Measurements from ENCODE around the gene FLVCR2. TPM values are rescaled to one million over a fixed set of nuclear protein-coding genes. Genes with fewer than 3 reads are reported as not detected.

The FLVCR2 gene
- total RNA-seq, 1 experiment from 2014 or later = 6.6 TPM

DNA sequence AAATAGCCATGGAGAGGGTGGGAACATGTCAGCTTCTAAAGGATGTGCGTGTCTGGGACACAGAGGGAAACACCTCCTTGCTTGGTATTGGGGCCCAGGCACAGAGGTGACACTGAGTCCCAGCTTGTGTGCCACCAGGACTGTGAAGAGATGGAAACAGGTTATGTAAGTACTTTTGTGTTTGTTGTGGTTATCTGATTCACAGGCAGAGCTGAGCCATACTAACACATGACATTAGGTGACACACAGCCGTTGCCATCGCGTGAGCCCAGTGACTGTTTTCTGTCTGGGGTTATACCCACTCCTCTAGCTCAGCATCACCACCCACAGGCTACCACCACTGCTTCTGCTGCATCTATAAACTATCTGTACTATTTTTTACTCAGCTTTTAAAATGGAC lies 12.1 kb upstream of the FLVCR2 start:
- Mint-ChIP-seq H3K4me1 (peaks cover 5% of the 10 kb centered on the region; the same call in 1 of the 2 replicates), H3K27ac (no peak overlapping the region; the same call in 1 of the 2 replicates), H3K4me3 (no peak overlapping the region), H3K27me3 (ENCODE audit: low read depth) (peaks cover 2% of the 10 kb centered on the region; the same call in 1 of the 2 replicates), H3K9me3 (no peaks in the 10 kb centered on the region), H3K36me3 (no peaks in the 10 kb centered on the region)
- CTCF ChIA-PET = no interaction called here
- POLR2A ChIA-PET = no interaction called here
- ATAC-seq (no peak), DNase-seq (ENCODE audit: low spot score) (no peak)
- TF ChIP-seq, protein P1, sequence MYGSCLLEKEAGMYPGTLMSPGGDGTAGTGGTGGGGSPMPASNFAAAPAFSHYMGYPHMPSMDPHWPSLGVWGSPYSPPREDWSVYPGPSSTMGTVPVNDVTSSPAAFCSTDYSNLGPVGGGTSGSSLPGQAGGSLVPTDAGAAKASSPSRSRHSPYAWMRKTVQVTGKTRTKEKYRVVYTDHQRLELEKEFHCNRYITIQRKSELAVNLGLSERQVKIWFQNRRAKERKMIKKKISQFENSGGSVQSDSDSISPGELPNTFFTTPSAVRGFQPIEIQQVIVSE (CRISPR knock-in tag; IDR thresholded peaks at IDR 0.05; ENCODE audit: borderline replicate concordance) = no peak
- TF ChIP-seq, protein P2, sequence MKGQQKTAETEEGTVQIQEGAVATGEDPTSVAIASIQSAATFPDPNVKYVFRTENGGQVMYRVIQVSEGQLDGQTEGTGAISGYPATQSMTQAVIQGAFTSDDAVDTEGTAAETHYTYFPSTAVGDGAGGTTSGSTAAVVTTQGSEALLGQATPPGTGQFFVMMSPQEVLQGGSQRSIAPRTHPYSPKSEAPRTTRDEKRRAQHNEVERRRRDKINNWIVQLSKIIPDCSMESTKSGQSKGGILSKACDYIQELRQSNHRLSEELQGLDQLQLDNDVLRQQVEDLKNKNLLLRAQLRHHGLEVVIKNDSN (CRISPR knock-in tag; IDR thresholded peaks at IDR 0.05) = no peak
- no peak for TF ChIP-seq TEAD1 (CRISPR knock-in tag; IDR thresholded peaks at IDR 0.05)
- no peak for TF ChIP-seq ZNF219 (CRISPR knock-in tag; IDR thresholded peaks at IDR 0.05; ENCODE audit: borderline replicate concordance)

DNA sequence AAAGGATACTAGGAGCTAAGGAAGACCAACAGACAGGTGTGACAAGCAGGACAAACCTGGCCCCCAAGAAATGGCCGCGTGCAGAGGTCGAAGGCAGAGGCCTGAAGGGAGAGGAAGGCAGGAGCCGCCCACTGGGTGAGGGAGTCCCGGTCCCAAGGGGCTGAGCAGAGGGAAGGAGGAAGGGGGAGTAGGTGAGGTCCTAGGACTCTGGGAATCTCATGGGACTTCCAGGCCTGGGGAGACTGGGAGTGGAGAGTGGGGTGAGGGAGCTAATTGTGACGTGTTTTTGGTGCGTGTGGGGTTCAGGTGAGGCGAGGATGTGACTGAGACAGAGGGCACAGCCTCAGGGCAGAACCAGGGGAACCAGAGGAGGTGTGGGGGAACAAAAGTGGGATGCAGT lies 11.7 kb upstream of the FLVCR2 start:
- TF ChIP-seq ESRRA (CRISPR knock-in tag; IDR thresholded peaks at IDR 0.05; ENCODE audit: borderline replicate concordance) = no peak
- TF ChIP-seq, protein P3, sequence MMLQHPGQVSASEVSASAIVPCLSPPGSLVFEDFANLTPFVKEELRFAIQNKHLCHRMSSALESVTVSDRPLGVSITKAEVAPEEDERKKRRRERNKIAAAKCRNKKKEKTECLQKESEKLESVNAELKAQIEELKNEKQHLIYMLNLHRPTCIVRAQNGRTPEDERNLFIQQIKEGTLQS (CRISPR knock-in tag; conservative IDR thresholded peaks at IDR 0.05) = no peak
- TF ChIP-seq ZBTB21 (CRISPR knock-in tag; IDR thresholded peaks at IDR 0.05; ENCODE audit: borderline replicate concordance) = no peak
- TF ChIP-seq, protein P4, sequence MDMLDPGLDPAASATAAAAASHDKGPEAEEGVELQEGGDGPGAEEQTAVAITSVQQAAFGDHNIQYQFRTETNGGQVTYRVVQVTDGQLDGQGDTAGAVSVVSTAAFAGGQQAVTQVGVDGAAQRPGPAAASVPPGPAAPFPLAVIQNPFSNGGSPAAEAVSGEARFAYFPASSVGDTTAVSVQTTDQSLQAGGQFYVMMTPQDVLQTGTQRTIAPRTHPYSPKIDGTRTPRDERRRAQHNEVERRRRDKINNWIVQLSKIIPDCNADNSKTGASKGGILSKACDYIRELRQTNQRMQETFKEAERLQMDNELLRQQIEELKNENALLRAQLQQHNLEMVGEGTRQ (CRISPR knock-in tag; IDR thresholded peaks at IDR 0.05) = no peak
- TF ChIP-seq, protein P5, sequence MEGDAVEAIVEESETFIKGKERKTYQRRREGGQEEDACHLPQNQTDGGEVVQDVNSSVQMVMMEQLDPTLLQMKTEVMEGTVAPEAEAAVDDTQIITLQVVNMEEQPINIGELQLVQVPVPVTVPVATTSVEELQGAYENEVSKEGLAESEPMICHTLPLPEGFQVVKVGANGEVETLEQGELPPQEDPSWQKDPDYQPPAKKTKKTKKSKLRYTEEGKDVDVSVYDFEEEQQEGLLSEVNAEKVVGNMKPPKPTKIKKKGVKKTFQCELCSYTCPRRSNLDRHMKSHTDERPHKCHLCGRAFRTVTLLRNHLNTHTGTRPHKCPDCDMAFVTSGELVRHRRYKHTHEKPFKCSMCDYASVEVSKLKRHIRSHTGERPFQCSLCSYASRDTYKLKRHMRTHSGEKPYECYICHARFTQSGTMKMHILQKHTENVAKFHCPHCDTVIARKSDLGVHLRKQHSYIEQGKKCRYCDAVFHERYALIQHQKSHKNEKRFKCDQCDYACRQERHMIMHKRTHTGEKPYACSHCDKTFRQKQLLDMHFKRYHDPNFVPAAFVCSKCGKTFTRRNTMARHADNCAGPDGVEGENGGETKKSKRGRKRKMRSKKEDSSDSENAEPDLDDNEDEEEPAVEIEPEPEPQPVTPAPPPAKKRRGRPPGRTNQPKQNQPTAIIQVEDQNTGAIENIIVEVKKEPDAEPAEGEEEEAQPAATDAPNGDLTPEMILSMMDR (IDR thresholded peaks at IDR 0.05) = no peak
- TF ChIP-seq TEAD4 (CRISPR knock-in tag; IDR thresholded peaks at IDR 0.05) = no peak
- TF ChIP-seq, protein P2 (CRISPR knock-in tag; IDR thresholded peaks at IDR 0.05) = no peak
- no peak for TF ChIP-seq TCF7 (CRISPR knock-in tag; IDR thresholded peaks at IDR 0.05; ENCODE audit: low read depth)
- no peak for TF ChIP-seq MXD4 (CRISPR knock-in tag; IDR thresholded peaks at IDR 0.05; ENCODE audit: borderline replicate concordance)
- no peak for TF ChIP-seq NFE2L1 (CRISPR knock-in tag; IDR thresholded peaks at IDR 0.05)
- no peak for DNase-seq (ENCODE audit: low spot score)
- Mint-ChIP-seq H3K27ac (no peak overlapping the region; the same call in 1 of the 2 replicates), H3K27me3 (ENCODE audit: low read depth) (peaks cover 2% of the 10 kb centered on the region; the same call in 1 of the 2 replicates), H3K9me3 (no peaks in the 10 kb centered on the region), H3K4me1 (peaks cover 5% of the 10 kb centered on the region; the same call in 1 of the 2 replicates), H3K4me3 (no peak overlapping the region), H3K36me3 (no peaks in the 10 kb centered on the region)
- ATAC-seq = no peak
- CTCF ChIA-PET = no interaction called here
- POLR2A ChIA-PET = no interaction called here

DNA sequence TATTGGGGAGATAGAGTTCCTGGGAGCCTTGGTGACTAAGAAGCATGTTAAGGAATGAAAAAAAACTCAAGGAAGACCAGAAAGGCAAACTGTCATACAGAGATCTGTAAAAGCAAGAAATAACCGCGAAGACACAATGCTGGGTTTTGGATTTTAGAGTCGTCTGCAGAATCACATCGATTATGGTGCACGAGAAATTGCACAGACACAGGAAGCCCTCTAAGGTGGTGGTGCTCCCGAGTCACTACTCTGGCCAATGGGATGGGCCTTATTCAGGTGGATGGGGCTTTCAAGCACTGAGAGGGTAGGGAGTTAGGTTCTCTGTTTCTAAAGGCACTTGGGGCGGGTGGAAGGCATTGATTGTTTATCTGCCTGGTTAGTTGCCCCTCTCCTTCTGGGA lies 10.3 kb upstream of the FLVCR2 start:
- no peaks in the 10 kb centered on the region for H3K36me3 Mint-ChIP-seq
- ATAC-seq (0 out of 2 replicates have a peak, but pooled peaks have one; percentile 16), DNase-seq (ENCODE audit: low spot score) (no peak)
- H3K9me3 Mint-ChIP-seq = no peaks in the 10 kb centered on the region
- POLR2A ChIA-PET = no interaction called here
- no peak overlapping the region for H3K4me3 Mint-ChIP-seq
- CTCF ChIA-PET = interaction anchor here (1.2 to 1.4 kb wide), 2 partner anchors 9 to 49 kb away, joined by 5 to 10 read pairs; partner anchors contain the start of gene FLVCR2
- no peak overlapping the region for H3K27ac Mint-ChIP-seq
- peaks cover 5% of the 10 kb centered on the region; the same call in 1 of the 2 replicates for H3K4me1 Mint-ChIP-seq
- H3K27me3 Mint-ChIP-seq (ENCODE audit: low read depth) = peaks cover 2% of the 10 kb centered on the region; the same call in 1 of the 2 replicates
- TF ChIP-seq NR3C1 (CRISPR knock-in tag; conservative IDR thresholded peaks at IDR 0.05; ENCODE audit: low read depth) (no peak), OVOL2 (CRISPR knock-in tag; IDR thresholded peaks at IDR 0.05; ENCODE audit: borderline replicate concordance) (no peak), NFATC4 (CRISPR knock-in tag; IDR thresholded peaks at IDR 0.05) (no peak), ZNF423 (CRISPR knock-in tag; IDR thresholded peaks at IDR 0.05) (no peak), PRRX2 (CRISPR knock-in tag; IDR thresholded peaks at IDR 0.05) (no peak), ESRRA (CRISPR knock-in tag; IDR thresholded peaks at IDR 0.05; ENCODE audit: borderline replicate concordance) (no peak), EMX1 (CRISPR knock-in tag; IDR thresholded peaks at IDR 0.05) (no peak), MYBL2 (CRISPR knock-in tag; IDR thresholded peaks at IDR 0.05) (no peak), TP53 (CRISPR knock-in tag; IDR thresholded peaks at IDR 0.05) (no peak)
- TF ChIP-seq, protein P6, sequence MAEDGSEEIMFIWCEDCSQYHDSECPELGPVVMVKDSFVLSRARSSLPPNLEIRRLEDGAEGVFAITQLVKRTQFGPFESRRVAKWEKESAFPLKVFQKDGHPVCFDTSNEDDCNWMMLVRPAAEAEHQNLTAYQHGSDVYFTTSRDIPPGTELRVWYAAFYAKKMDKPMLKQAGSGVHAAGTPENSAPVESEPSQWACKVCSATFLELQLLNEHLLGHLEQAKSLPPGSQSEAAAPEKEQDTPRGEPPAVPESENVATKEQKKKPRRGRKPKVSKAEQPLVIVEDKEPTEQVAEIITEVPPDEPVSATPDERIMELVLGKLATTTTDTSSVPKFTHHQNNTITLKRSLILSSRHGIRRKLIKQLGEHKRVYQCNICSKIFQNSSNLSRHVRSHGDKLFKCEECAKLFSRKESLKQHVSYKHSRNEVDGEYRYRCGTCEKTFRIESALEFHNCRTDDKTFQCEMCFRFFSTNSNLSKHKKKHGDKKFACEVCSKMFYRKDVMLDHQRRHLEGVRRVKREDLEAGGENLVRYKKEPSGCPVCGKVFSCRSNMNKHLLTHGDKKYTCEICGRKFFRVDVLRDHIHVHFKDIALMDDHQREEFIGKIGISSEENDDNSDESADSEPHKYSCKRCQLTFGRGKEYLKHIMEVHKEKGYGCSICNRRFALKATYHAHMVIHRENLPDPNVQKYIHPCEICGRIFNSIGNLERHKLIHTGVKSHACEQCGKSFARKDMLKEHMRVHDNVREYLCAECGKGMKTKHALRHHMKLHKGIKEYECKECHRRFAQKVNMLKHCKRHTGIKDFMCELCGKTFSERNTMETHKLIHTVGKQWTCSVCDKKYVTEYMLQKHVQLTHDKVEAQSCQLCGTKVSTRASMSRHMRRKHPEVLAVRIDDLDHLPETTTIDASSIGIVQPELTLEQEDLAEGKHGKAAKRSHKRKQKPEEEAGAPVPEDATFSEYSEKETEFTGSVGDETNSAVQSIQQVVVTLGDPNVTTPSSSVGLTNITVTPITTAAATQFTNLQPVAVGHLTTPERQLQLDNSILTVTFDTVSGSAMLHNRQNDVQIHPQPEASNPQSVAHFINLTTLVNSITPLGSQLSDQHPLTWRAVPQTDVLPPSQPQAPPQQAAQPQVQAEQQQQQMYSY (CRISPR knock-in tag; IDR thresholded peaks at IDR 0.05) = no peak
- TF ChIP-seq, protein P7, sequence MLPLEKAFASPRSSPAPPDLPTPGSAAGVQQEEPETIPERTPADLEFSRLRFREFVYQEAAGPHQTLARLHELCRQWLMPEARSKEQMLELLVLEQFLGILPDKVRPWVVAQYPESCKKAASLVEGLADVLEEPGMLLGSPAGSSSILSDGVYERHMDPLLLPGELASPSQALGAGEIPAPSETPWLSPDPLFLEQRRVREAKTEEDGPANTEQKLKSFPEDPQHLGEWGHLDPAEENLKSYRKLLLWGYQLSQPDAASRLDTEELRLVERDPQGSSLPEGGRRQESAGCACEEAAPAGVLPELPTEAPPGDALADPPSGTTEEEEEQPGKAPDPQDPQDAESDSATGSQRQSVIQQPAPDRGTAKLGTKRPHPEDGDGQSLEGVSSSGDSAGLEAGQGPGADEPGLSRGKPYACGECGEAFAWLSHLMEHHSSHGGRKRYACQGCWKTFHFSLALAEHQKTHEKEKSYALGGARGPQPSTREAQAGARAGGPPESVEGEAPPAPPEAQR (CRISPR knock-in tag; IDR thresholded peaks at IDR 0.05) = no peak
